Neural progenitor cell (in vitro differentiated cells): ENCODE results near the gene UPP2.

Source experiments
- EZH2 ChIP-seq: fragments of 200-600 bp; sonication (generic); IDR thresholded peaks from 2 replicates; pipeline ENCODE4 v1.6.1; 2017; ENCODE audit warnings: antibody characterized with exemption, mild to moderate bottlenecking, moderate library complexity
- EZH2phosphoT487 ChIP-seq: fragments of 200-600 bp; sonication (generic); IDR thresholded peaks from 2 replicates; pipeline ENCODE4 v1.6.1; 2017; ENCODE audit warnings: antibody characterized with exemption
- TF ChIP-seq, protein P1 (sequence below): fragments of 200-600 bp; sonication (generic); IDR thresholded peaks from 2 replicates; pipeline ENCODE4 v1.5.1; 2017; ENCODE audit warnings: antibody characterized with exemption, mild to moderate bottlenecking

DNA sequence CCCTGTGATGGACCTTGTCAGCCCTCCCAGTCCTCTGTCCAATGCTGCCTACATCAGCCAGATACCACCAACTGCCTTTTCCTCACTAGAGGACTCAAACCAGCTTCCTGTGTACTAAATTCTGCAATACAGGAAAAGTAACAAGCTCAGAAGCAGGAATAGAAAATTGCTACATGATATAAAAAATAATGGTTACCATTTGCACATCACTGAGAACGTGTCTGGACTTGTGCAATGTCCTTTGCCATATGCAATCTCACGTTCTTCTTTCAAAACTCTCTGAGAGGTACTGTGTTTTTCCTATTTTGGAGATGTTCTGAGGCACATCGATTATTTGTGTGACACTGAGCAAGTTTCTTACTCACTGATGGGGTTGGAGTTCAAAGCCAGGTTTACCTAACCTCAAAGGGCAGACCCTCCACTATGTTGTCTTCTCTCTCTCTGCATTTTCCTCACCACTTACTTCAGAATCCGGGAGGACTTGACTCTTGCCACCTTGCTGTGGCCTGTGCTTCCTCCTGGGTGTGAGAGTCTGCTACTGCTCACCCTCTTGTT is 12.1 kb downstream of the UPP2 start:
- TF ChIP-seq EZH2: no peak
- TF ChIP-seq, protein P1, sequence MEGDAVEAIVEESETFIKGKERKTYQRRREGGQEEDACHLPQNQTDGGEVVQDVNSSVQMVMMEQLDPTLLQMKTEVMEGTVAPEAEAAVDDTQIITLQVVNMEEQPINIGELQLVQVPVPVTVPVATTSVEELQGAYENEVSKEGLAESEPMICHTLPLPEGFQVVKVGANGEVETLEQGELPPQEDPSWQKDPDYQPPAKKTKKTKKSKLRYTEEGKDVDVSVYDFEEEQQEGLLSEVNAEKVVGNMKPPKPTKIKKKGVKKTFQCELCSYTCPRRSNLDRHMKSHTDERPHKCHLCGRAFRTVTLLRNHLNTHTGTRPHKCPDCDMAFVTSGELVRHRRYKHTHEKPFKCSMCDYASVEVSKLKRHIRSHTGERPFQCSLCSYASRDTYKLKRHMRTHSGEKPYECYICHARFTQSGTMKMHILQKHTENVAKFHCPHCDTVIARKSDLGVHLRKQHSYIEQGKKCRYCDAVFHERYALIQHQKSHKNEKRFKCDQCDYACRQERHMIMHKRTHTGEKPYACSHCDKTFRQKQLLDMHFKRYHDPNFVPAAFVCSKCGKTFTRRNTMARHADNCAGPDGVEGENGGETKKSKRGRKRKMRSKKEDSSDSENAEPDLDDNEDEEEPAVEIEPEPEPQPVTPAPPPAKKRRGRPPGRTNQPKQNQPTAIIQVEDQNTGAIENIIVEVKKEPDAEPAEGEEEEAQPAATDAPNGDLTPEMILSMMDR: no peak
- TF ChIP-seq EZH2phosphoT487: no peak
